DMS114 treated with DMSO at 0.1 percent for 48 hours (cell line): ENCODE measurements around the gene ARPC2.

Experiments
- DNase-seq: peaks from one replicate; lab custom pipeline; 2025; ENCODE audit not compliant: unreplicated experiment; lab: John Stamatoyannopoulos, UW

ARPC2 gene

GRCh38 chr2:218285604-218286003, 68.6 kb downstream of the ARPC2 start:
- DNase-seq: no peak

- no peak for DNase-seq
Measured at GRCh38 chr2:218286570-218287459, 69.8 kb downstream of the ARPC2 start.

GRCh38 chr2:218289639-218290315, 72.8 kb downstream of the ARPC2 start:
- no peak for DNase-seq

GRCh38 chr2:218290316-218291261, 73.6 kb downstream of the ARPC2 start:
- no peak for DNase-seq

GRCh38 chr2:218291318-218292047, 74.5 kb downstream of the ARPC2 start:
- DNase-seq: no peak

GRCh38 chr2:218292048-218293014, 75.3 kb downstream of the ARPC2 start, which contains the start of gene TMBIM1:
TMBIM1 (minus strand) TSS chr2:218292503; CDS start chr2:218282141, 10,362 bp downstream.
- peak; percentile 33 for DNase-seq

- no peak for DNase-seq
Measured at GRCh38 chr2:218293715-218294429, 76.9 kb downstream of the ARPC2 start.

GRCh38 chr2:218294430-218295022, 77.5 kb downstream of the ARPC2 start:
- no peak for DNase-seq

- DNase-seq: no peak
Measured at GRCh38 chr2:218295029-218295428, 78.0 kb downstream of the ARPC2 start.

- DNase-seq: no peak
Measured at GRCh38 chr2:218296200-218296599, 79.2 kb downstream of the ARPC2 start.

GRCh38 chr2:218296847-218297246, 79.9 kb downstream of the ARPC2 start:
- DNase-seq: no peak

- DNase-seq: no peak
Measured at GRCh38 chr2:218298314-218298875, 81.4 kb downstream of the ARPC2 start.

- no peak for DNase-seq
Measured at GRCh38 chr2:218300141-218300540, 83.2 kb downstream of the ARPC2 start.

- peak; percentile 55 for DNase-seq
Measured at GRCh38 chr2:218301176-218301819, 84.3 kb downstream of the ARPC2 start.
